ENCODE data around the gene GDF11. TPM values are rescaled to one million over a fixed set of nuclear protein-coding genes. Genes with fewer than 3 reads are reported as not detected.

The GDF11 gene
- total and polyA plus RNA-seq, 7 experiments from 2014 or later = 0.79 to 16.2 (median 6.9) TPM

GRCh38 chr12:55765736-55766290 is 22.9 kb downstream of the GDF11 start:
- DNase-seq (no peak), ATAC-seq (no peak)
- intact Hi-C loops (cut with micrococcal nuclease) = no loop called here
- Mint-ChIP-seq H3K9me3 (no peaks in the 10 kb centered on the region), H3K4me1 (peaks cover 0 to 15% (median 13%) of the 10 kb centered on the region in 7 donors), H3K27me3 (no peaks in the 10 kb centered on the region), H3K27ac (peak overlapping the region in 8 of 9 donors; percentile 5 to 84 (median 40)), H3K36me3 (peaks cover 5 to 13% (median 9%) of the 10 kb centered on the region in 5 donors), H3K4me3 (no peak overlapping the region)
- no peak overlapping the region for H3K4me3 ChIP-seq (ENCODE audit: low read length)
- H3K9me3 ChIP-seq (ENCODE audit: control insufficient read depth in 2 of 3, low read length in 3 of 3) = no peaks in the 10 kb centered on the region
- ChIA-PET CTCF (no interaction called here), POLR2A (no interaction called here)
- no peaks in the 10 kb centered on the region for H3K27me3 ChIP-seq (ENCODE audit: control insufficient read depth in 2 of 2, insufficient read depth in 2 of 2, low read length in 2 of 2)
- no peak overlapping the region for H3K27ac ChIP-seq (ENCODE audit: low read depth, low read length)
- H3K36me3 ChIP-seq (ENCODE audit: control insufficient read depth in 2 of 3, insufficient read depth in 3 of 3, low read length in 3 of 3) = peaks cover 0 to 37% (median 4%) of the 10 kb centered on the region in 3 experiments
- no peaks in the 10 kb centered on the region for H3K4me1 ChIP-seq (ENCODE audit: control insufficient read depth in 2 of 2, insufficient read depth in 2 of 2, low read length in 2 of 2)

- Mint-ChIP-seq H3K36me3 (peaks cover 10 to 15% (median 11%) of the 10 kb centered on the region in 5 donors), H3K9me3 (no peaks in the 10 kb centered on the region), H3K27me3 (no peaks in the 10 kb centered on the region), H3K27ac (peak overlapping the region in 2 of 9 donors; percentile 34 to 84), H3K4me3 (no peak overlapping the region), H3K4me1 (peaks cover 3 to 24% (median 14%) of the 10 kb centered on the region in 7 donors)
- ChIA-PET CTCF (interaction anchor here (0.8 kb wide), 1 partner anchor 29 kb away, joined by 7 read pairs; no protein-coding TSS in a partner anchor), POLR2A (interaction anchor here (0.6 to 1.5 kb wide), 2 partner anchors 12 to 13 kb away, joined by 3 read pairs; no protein-coding TSS in a partner anchor)
- DNase-seq (no peak), ATAC-seq (no peak)
- intact Hi-C loops (cut with micrococcal nuclease) = no loop called here
- Histone ChIP-seq H3K4me3 (ENCODE audit: low read length) (no peak overlapping the region), H3K27ac (ENCODE audit: low read depth, low read length) (no peak overlapping the region), H3K27me3 (ENCODE audit: control insufficient read depth in 2 of 2, insufficient read depth in 2 of 2, low read length in 2 of 2) (no peaks in the 10 kb centered on the region), H3K36me3 (ENCODE audit: control insufficient read depth in 2 of 3, insufficient read depth in 3 of 3, low read length in 3 of 3) (peaks cover 0 to 39% (median 4%) of the 10 kb centered on the region in 3 experiments), H3K4me1 (ENCODE audit: control insufficient read depth in 2 of 2, insufficient read depth in 2 of 2, low read length in 2 of 2) (no peaks in the 10 kb centered on the region), H3K9me3 (ENCODE audit: control insufficient read depth in 2 of 3, low read length in 3 of 3) (no peaks in the 10 kb centered on the region)
Observed at GRCh38 chr12:55767156-55767555, 24.2 kb downstream of the GDF11 start.

GRCh38 chr12:55771736-55772135 is 28.8 kb downstream of the GDF11 start:
- no peak for DNase-seq
- Histone ChIP-seq H3K4me3 (ENCODE audit: low read length) (no peak overlapping the region), H3K27ac (ENCODE audit: low read depth, low read length) (no peak overlapping the region), H3K27me3 (ENCODE audit: control insufficient read depth in 2 of 2, insufficient read depth in 2 of 2, low read length in 2 of 2) (no peaks in the 10 kb centered on the region), H3K4me1 (ENCODE audit: control insufficient read depth in 2 of 2, insufficient read depth in 2 of 2, low read length in 2 of 2) (no peaks in the 10 kb centered on the region), H3K9me3 (ENCODE audit: control insufficient read depth in 2 of 3, low read length in 3 of 3) (no peaks in the 10 kb centered on the region), H3K36me3 (ENCODE audit: control insufficient read depth in 2 of 3, insufficient read depth in 3 of 3, low read length in 3 of 3) (peaks cover 0 to 36% (median 4%) of the 10 kb centered on the region in 3 experiments)
- Mint-ChIP-seq H3K4me3 (no peak overlapping the region), H3K9me3 (no peaks in the 10 kb centered on the region), H3K27me3 (no peaks in the 10 kb centered on the region), H3K27ac (peak overlapping the region in 8 of 9 donors; percentile 6 to 86 (median 46)), H3K36me3 (peaks cover 6 to 22% (median 11%) of the 10 kb centered on the region in 5 donors), H3K4me1 (peaks cover 8 to 31% (median 24%) of the 10 kb centered on the region in 7 donors)
- CTCF ChIA-PET = interaction anchor here (1.5 kb wide), 2 partner anchors 24 to 33 kb away, joined by 3 to 4 read pairs; no protein-coding TSS in a partner anchor
- intact Hi-C loops (cut with micrococcal nuclease) = no loop called here
- POLR2A ChIA-PET = no interaction called here
- ATAC-seq = no peak

GRCh38 chr12:55777856-55778255 is 34.9 kb downstream of the GDF11 start:
- DNase-seq (no peak), ATAC-seq (no peak)
- Histone ChIP-seq H3K4me1 (ENCODE audit: control insufficient read depth in 2 of 2, insufficient read depth in 2 of 2, low read length in 2 of 2) (no peaks in the 10 kb centered on the region), H3K9me3 (ENCODE audit: control insufficient read depth in 2 of 3, low read length in 3 of 3) (no peaks in the 10 kb centered on the region), H3K36me3 (ENCODE audit: control insufficient read depth in 2 of 3, insufficient read depth in 3 of 3, low read length in 3 of 3) (peaks cover 0 to 59% (median 3%) of the 10 kb centered on the region in 3 experiments), H3K4me3 (ENCODE audit: low read length) (no peak overlapping the region), H3K27ac (ENCODE audit: low read depth, low read length) (no peak overlapping the region), H3K27me3 (ENCODE audit: control insufficient read depth in 2 of 2, insufficient read depth in 2 of 2, low read length in 2 of 2) (no peaks in the 10 kb centered on the region)
- H3K9me3 Mint-ChIP-seq = no peaks in the 10 kb centered on the region
- H3K27ac Mint-ChIP-seq = peak overlapping the region in 2 of 9 donors; percentile 46 to 56
- intact Hi-C loops (cut with micrococcal nuclease) = no loop called here
- no peak overlapping the region for H3K4me3 Mint-ChIP-seq
- ChIA-PET CTCF (interaction anchor here (1.1 kb wide), 1 partner anchor 162 kb away, joined by 3 read pairs; no protein-coding TSS in a partner anchor), POLR2A (no interaction called here)
- peaks cover 4 to 36% (median 10%) of the 10 kb centered on the region in 7 donors for H3K4me1 Mint-ChIP-seq
- no peaks in the 10 kb centered on the region for H3K27me3 Mint-ChIP-seq
- H3K36me3 Mint-ChIP-seq = peaks cover 0 to 22% (median 9%) of the 10 kb centered on the region in 5 donors

GRCh38 chr12:55780685-55781084 is 37.8 kb downstream of the GDF11 start:
- Mint-ChIP-seq H3K9me3 (no peaks in the 10 kb centered on the region), H3K27ac (peak overlapping the region in 4 of 9 donors; percentile 44 to 76 (median 52)), H3K36me3 (peaks cover under 1 to 35% (median 7%) of the 10 kb centered on the region in 5 donors), H3K4me1 (peaks cover 0 to 31% (median 6%) of the 10 kb centered on the region in 7 donors), H3K27me3 (no peaks in the 10 kb centered on the region), H3K4me3 (peak overlapping the region in 1 of 10 donors; percentile 34)
- intact Hi-C loops (cut with micrococcal nuclease) = no loop called here
- CTCF ChIA-PET = interaction anchor here (0.7 to 1.0 kb wide), 2 partner anchors 14 to 39 kb away, joined by 3 to 6 read pairs; no protein-coding TSS in a partner anchor
- peak; percentile 34 for ATAC-seq
- Histone ChIP-seq H3K9me3 (ENCODE audit: control insufficient read depth in 2 of 3, low read length in 3 of 3) (no peaks in the 10 kb centered on the region), H3K4me3 (ENCODE audit: low read length) (no peak overlapping the region), H3K27me3 (ENCODE audit: control insufficient read depth in 2 of 2, insufficient read depth in 2 of 2, low read length in 2 of 2) (no peaks in the 10 kb centered on the region), H3K36me3 (ENCODE audit: control insufficient read depth in 2 of 3, insufficient read depth in 3 of 3, low read length in 3 of 3) (peaks cover 6 to 79% (median 7%) of the 10 kb centered on the region in 3 experiments), H3K4me1 (ENCODE audit: control insufficient read depth in 2 of 2, insufficient read depth in 2 of 2, low read length in 2 of 2) (no peaks in the 10 kb centered on the region), H3K27ac (ENCODE audit: low read depth, low read length) (no peak overlapping the region)
- POLR2A ChIA-PET = interaction anchor here (0.8 to 0.9 kb wide), 2 partner anchors 15 to 37 kb away, joined by 3 read pairs; no protein-coding TSS in a partner anchor
- DNase-seq = no peak

- no peak overlapping the region for H3K4me3 ChIP-seq (ENCODE audit: low read length)
- H3K4me1 ChIP-seq (ENCODE audit: control insufficient read depth in 2 of 2, insufficient read depth in 2 of 2, low read length in 2 of 2) = no peaks in the 10 kb centered on the region
- H3K9me3 ChIP-seq (ENCODE audit: control insufficient read depth in 2 of 3, low read length in 3 of 3) = no peaks in the 10 kb centered on the region
- Mint-ChIP-seq H3K4me1 (peaks cover 0 to 13% (median 4%) of the 10 kb centered on the region in 7 donors), H3K4me3 (no peak overlapping the region), H3K9me3 (no peaks in the 10 kb centered on the region), H3K27me3 (no peaks in the 10 kb centered on the region), H3K36me3 (peaks cover 16 to 52% (median 23%) of the 10 kb centered on the region in 5 donors), H3K27ac (peak overlapping the region in 3 of 9 donors; percentile 41 to 44 (median 41))
- no peak for DNase-seq
- intact Hi-C loops (cut with micrococcal nuclease) = no loop called here
- ChIA-PET CTCF (interaction anchor here (1.5 kb wide), 1 partner anchor 9 kb away, joined by 4 read pairs; no protein-coding TSS in a partner anchor), POLR2A (no interaction called here)
- no peak for ATAC-seq
- H3K36me3 ChIP-seq (ENCODE audit: control insufficient read depth in 2 of 3, insufficient read depth in 3 of 3, low read length in 3 of 3) = peaks cover 21 to 72% (median 46%) of the 10 kb centered on the region in 3 experiments
- H3K27me3 ChIP-seq (ENCODE audit: control insufficient read depth in 2 of 2, insufficient read depth in 2 of 2, low read length in 2 of 2) = no peaks in the 10 kb centered on the region
- no peak overlapping the region for H3K27ac ChIP-seq (ENCODE audit: low read depth, low read length)
Observed at GRCh38 chr12:55788546-55788945, 45.6 kb downstream of the GDF11 start.

Measured in naive thymus-derived CD4-positive, alpha-beta T cell (primary cell).